Inferior parietal cortex (tissue), 1 donor: ENCODE measurements around the gene IREB2.
"Not testable (repeated sequence)": the region's sequence is repeated elsewhere in the genome, so short reads cannot be mapped to it uniquely, and the experiment has no call there.

Experiments
- DNase-seq: peaks from one replicate; pipeline ENCODE4 v3.0.0-alpha.2; 2016; ENCODE audit errors: extremely low spot score

Gene IREB2

GRCh38 chr15:78437762-78438618, at the start of gene IREB2:
TSS of gene IREB2 (plus strand) at chr15:78438216. CDS start at chr15:78438338, 122 bp downstream.
- peak; percentile 99 for DNase-seq

GRCh38 chr15:78388865-78389264, 49.2 kb upstream of the IREB2 start:
- DNase-seq, result no peak

- DNase-seq, result no peak
These were observed 48.7 kb upstream of the IREB2 start for GRCh38 chr15:78389322-78389721.

- no peak for DNase-seq
These were observed 48.3 kb upstream of the IREB2 start for GRCh38 chr15:78389738-78390137.

GRCh38 chr15:78390242-78390641, 47.8 kb upstream of the IREB2 start:
- no peak for DNase-seq

DNA sequence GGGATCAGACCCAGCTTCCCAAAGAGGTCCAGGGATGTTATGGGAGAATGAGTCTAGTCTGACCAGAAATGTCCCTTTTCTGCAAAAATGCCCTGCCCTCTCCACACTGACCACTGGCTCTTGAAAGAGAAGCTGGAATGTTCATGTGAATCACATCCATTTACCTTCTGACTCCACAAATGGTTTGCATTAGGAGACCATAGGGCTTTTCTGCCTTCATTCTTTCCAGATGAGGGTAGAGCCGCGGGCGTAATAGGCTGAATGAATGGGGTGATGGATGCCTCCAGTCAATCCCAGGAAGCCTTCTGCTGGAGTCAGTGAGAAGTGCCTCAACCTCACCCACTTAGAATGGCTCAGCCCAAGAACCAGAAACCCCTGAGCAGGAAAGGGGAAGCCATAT, 47.2 kb upstream of the IREB2 start:
- DNase-seq, result no peak

GRCh38 chr15:78391781-78392180, 46.2 kb upstream of the IREB2 start:
- DNase-seq, result no peak

DNA sequence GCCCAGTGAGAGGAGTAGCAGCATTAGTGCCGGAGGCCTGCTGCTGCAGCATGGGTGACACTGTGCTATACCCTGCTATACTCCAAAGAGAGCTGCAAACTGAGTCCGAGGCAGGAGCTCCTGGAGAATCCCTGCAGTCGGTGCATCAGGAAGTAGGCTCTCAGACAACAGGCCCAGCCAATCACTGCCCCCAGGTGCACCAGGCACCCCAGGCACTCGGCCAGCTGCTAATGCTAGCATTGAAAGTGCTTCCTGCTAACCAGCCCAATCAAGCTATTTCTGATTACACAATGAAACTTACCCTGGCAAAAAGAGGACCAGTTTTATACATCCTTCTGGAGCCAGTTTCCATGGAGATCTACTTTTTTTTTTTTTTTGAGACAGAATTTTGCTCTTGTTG, 45.6 kb upstream of the IREB2 start:
- DNase-seq, result no peak

DNA sequence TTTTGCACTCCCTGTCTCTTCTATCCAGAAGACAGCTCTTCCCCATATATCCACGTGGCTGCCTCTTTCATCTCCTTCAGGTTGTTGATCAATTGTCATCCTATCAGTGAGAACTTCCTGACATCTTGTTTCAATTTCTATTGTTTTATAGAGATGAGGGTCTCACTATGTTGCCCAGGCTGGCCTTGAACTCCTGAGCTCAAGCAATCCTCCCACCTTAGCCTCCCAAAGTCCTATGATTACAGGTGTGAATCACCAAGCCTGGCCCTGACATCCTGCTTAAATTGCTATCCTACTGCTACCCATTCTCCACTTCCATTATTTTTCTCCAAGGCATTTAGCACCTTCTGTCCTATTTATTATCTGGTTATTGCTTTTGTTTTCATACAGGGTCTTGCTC, 44.9 kb upstream of the IREB2 start:
- DNase-seq, result no peak

DNA sequence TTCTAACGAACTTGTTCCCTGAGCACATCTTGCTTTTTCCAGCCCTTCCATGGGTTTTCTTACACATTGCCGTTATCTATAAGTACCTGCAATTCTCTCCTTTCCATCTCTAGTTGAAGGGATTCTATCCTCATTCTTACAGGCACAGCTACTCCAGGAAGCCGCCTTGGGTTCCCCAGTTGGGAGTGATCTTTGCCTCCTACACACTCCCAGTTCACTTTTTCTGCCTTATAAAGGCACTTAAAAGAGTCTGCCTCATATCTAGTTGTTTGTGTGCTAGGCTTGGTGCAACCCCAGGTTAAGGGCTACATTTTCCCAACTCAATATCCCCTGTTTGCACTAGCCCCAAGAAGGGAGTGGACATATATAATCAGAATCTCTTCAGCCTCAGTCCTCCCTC, 44.0 kb upstream of the IREB2 start:
- DNase-seq, result no peak

- DNase-seq, result no peak
These were observed 42.9 kb upstream of the IREB2 start for GRCh38 chr15:78394981-78395616.

DNA sequence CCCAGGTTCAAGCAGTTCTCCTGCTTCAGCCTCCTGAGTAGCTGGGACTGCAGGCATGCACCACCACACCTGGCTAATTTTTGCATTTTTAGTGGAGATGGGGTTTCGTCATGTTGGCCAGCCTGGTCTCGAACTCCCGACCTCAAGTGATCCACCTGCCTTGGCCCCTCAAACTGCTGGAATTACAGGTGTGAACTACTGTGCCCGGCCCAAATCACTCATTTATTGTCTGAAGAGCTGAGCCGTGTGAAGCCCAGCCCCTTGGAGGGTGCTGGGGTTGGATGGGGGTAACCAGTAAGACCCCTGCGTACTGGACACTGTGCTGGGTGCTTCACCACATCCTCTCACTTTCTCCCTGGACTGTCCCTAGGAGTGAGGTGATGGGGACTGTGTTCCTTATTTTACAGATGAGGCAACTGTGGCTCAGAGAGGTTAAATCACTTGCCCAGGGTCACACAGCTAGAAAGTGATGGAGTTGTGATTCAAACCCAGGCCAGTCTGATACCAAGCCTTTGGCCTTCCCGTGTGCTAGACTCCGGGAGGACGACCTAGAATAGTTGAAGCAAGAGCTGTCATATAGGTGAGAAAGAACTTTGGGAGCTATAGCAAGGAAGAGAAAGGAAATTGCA, 41.7 kb upstream of the IREB2 start:
- no peak for DNase-seq

DNA sequence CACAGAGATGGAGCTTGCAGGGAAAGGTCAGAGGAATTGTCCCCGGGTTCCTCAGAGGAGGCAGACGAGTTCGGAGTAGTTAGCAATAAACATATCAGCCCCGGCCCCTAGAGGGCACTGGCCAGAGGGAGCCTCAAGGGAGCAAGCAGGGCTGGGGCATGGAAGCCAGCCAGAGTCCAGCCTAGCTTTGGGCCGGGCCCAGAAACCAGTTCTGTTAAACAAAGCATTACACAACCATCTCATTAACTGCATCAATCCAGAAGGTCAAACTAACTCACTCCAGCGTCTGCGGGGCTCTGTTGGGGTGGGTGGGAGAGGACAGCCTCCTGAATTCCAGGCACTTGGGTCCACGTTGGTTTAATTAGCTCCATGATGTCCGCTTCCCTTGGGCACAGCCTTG, 41.0 kb upstream of the IREB2 start:
- DNase-seq, result no peak

DNA sequence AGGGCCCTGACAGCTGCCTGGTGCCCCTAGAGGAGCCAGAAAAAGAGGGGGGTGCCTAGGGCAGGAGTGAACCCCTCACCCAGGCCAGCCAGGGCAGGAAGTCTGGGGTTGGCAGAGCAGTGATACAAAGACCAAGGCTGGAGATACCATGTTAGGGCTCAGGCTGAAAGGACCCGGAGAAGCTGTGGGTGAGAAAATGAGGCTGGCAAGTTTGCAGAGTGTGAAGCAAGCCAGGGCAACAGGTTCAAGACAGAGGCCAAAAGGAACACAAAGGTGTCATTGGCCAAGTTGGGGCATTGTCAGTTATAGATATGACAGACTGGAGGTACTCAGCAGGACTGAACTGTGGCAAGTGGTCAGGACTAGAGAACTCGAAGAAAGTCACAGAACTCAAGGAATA, 40.6 kb upstream of the IREB2 start:
- no peak for DNase-seq

DNA sequence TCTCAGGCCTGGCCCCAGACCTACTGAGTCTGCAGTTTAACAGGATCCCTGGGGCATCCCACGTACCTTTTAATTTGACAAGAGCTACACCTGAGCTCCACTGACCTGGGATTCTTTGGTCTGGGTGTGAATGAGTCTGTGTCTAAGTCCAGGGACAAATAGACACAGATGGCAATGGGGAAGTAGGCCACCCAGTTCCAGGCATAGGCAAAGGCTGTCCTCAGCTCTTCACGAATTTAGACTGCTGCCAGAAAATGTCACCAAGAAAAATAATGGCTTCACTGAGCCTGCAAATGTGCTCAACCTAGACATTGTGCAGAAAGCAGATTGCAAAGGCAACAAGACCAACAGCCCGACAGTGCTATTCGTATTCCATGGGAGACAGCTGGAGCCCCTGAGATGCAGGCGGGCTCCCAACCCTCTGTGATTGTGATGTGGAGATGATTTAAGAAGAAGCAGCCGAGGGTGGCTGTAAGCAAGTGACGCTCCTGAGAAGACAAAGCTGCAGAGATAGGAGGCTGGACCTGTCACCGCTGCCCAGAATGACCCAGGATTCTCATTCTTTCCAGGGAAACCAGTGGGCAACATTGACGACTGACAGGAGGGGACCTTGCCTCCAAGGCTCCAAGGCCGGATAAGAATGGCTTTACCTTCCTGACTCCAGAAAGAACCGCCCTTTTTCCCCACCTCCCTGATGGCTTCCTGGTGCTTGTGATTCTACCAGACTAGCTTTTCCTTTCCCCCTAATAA, 39.8 kb upstream of the IREB2 start:
- no peak for DNase-seq

DNA sequence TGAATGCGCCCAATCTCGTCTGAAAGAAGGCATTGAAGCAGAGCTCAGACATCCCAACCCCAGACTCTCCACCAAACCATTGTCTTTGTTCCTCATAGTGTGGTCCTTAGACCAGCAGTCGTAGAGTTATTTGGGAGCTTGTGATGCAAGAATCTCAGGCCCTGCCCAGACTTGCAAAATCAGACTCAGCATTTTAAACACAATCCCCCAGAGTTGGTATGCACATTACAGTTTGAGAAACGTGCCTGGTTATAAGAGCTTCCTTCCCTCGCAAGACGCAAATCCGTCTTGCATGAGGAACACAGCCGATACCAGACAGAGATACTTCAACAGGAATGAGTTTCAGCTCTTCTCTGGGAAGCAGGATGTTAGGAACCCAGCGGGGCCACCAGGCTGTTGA, 38.9 kb upstream of the IREB2 start:
- no peak for DNase-seq

DNA sequence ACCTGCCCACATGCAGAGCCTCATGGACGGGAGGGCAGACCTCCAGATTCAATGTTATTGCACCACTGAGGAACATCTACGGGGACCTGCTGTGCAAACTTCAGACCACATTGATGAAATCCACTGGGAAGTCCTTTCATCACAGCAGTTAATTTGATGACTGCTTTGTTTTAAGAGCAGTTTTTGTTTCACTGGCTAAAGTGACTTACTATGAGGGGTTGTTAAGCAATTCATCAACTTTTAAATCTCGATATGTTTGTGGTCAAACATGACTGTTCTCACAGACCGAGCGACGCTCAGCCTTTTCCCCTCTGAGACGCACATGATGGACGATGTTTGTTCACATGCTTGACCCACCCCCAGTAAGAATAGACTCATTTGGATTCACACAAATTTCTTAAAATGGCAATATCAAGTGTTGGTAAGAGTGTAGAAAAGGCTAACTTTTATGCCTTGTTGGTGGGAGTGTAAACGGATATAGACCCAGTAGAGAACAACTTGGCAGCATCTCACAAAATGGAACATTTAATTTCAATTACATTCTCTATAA, 35.9 kb upstream of the IREB2 start:
- DNase-seq, result no peak

DNA sequence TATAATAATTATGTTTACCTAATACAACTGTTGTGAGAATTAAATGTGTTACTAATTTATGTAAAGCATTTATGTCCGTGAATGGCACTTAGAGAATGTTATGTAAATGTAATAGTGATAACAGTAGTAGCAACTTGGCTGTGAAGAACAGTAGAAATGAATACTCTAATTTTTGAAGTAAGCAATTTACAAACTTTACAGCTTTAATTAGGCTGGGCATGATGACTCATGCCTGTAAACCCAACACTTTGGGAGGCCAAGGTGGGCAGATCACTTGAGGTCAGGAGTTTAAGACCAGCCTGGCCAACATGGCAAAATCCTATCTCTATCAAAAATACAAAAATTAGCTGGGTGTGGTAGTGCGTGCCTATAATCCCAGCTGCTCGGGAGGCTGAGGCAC, 33.9 kb upstream of the IREB2 start:
- no peak for DNase-seq

GRCh38 chr15:78404796-78405195, 33.2 kb upstream of the IREB2 start:
- DNase-seq, result not testable (repeated sequence)

GRCh38 chr15:78405336-78405924, 32.6 kb upstream of the IREB2 start:
- DNase-seq, result no peak

GRCh38 chr15:78406016-78406585, 31.9 kb upstream of the IREB2 start:
- DNase-seq, result no peak
